ENCODE results near the gene NR2F6. TPM values are rescaled to one million over a fixed set of nuclear protein-coding genes. Genes with fewer than 3 reads are reported as not detected.

Gene NR2F6
- total and polyA plus RNA-seq, 2 experiments from 2014 or later = 64.0 to 209 TPM

- Histone ChIP-seq H3K9me2 (ENCODE audit: insufficient read depth) (no peaks in the 10 kb centered on the region), H3K27me3 (ENCODE audit: insufficient read depth) (no peaks in the 10 kb centered on the region), H3K4me3 (no peak overlapping the region), H2AFZ (no peak overlapping the region), H3K79me2 (replicated peaks; ENCODE audit: insufficient read depth) (no peaks in the 10 kb centered on the region), H3K36me3 (ENCODE audit: insufficient read depth) (no peaks in the 10 kb centered on the region), H3K27ac (ENCODE audit: low read depth) (no peak overlapping the region), H4K20me1 (replicated peaks; ENCODE audit: insufficient read depth) (no peaks in the 10 kb centered on the region), H3F3A (replicated peaks; ENCODE audit: low read depth) (peaks cover 23% of the 10 kb centered on the region), H3K4me1 (ENCODE audit: insufficient read depth) (peaks cover 9% of the 10 kb centered on the region), H3K4me2 (no peak overlapping the region)
- peaks cover 30% of the 10 kb centered on the region for H3K36me3 Mint-ChIP-seq (ENCODE audit: low read depth)
- no peak for DNase-seq (ENCODE audit: low spot score)
- peaks cover 21% of the 10 kb centered on the region for H3K4me1 Mint-ChIP-seq
- no peak for ATAC-seq
- TF ChIP-seq REST (IDR thresholded peaks at IDR 0.05; ENCODE audit: unreplicated experiment) (no peak), ZNF331 (CRISPR knock-in tag; IDR thresholded peaks at IDR 0.05; ENCODE audit: low read depth) (no peak), ETS1 (IDR thresholded peaks at IDR 0.05) (no peak)
- peaks cover 24% of the 10 kb centered on the region for H3K27me3 Mint-ChIP-seq (ENCODE audit: insufficient read depth, low read depth, poor library complexity)
- H3K4me3 Mint-ChIP-seq = no peak overlapping the region
- no peak overlapping the region for H3K27ac Mint-ChIP-seq
- H3K9me3 Mint-ChIP-seq = no peaks in the 10 kb centered on the region; the same call in 1 of the 3 replicates
Measured at GRCh38 chr19:17211547-17212446, 33.9 kb downstream of the NR2F6 start.

GRCh38 chr19:17210296-17210695, 35.4 kb downstream of the NR2F6 start:
- Histone ChIP-seq H3K27ac (ENCODE audit: low read depth) (0 out of 2 replicates have a peak overlapping the region, but pooled peaks have one; percentile 45), H3K79me2 (replicated peaks; ENCODE audit: insufficient read depth) (no peaks in the 10 kb centered on the region), H2AFZ (no peak overlapping the region), H3K27me3 (ENCODE audit: insufficient read depth) (no peaks in the 10 kb centered on the region), H3K9me2 (ENCODE audit: insufficient read depth) (no peaks in the 10 kb centered on the region), H3K4me3 (no peak overlapping the region), H4K20me1 (replicated peaks; ENCODE audit: insufficient read depth) (no peaks in the 10 kb centered on the region), H3K36me3 (ENCODE audit: insufficient read depth) (no peaks in the 10 kb centered on the region), H3K4me2 (no peak overlapping the region), H3F3A (replicated peaks; ENCODE audit: low read depth) (peaks cover 18% of the 10 kb centered on the region), H3K4me1 (ENCODE audit: insufficient read depth) (peaks cover 9% of the 10 kb centered on the region)
- ATAC-seq (no peak), DNase-seq (ENCODE audit: low spot score) (no peak)
- Mint-ChIP-seq H3K4me3 (no peak overlapping the region; the same call in 2 of the 3 replicates), H3K36me3 (ENCODE audit: low read depth) (peaks cover 31% of the 10 kb centered on the region), H3K27ac (no peak overlapping the region), H3K27me3 (ENCODE audit: insufficient read depth, low read depth, poor library complexity) (peaks cover 19% of the 10 kb centered on the region), H3K4me1 (peaks cover 16% of the 10 kb centered on the region), H3K9me3 (no peaks in the 10 kb centered on the region; the same call in 2 of the 3 replicates)
- no peak for TF ChIP-seq ZNF462 (CRISPR knock-in tag; IDR thresholded peaks at IDR 0.05)

All from GM23338 (cell line).